Measurements from ENCODE around the gene BAIAP2L2.

GRCh38 chr22:38120359-38121110 lies 10.1 kb upstream of the BAIAP2L2 start:
- TF ChIP-seq, protein P1, sequence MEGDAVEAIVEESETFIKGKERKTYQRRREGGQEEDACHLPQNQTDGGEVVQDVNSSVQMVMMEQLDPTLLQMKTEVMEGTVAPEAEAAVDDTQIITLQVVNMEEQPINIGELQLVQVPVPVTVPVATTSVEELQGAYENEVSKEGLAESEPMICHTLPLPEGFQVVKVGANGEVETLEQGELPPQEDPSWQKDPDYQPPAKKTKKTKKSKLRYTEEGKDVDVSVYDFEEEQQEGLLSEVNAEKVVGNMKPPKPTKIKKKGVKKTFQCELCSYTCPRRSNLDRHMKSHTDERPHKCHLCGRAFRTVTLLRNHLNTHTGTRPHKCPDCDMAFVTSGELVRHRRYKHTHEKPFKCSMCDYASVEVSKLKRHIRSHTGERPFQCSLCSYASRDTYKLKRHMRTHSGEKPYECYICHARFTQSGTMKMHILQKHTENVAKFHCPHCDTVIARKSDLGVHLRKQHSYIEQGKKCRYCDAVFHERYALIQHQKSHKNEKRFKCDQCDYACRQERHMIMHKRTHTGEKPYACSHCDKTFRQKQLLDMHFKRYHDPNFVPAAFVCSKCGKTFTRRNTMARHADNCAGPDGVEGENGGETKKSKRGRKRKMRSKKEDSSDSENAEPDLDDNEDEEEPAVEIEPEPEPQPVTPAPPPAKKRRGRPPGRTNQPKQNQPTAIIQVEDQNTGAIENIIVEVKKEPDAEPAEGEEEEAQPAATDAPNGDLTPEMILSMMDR (IDR thresholded peaks at IDR 0.05), result no peak
- TF ChIP-seq POLR2A (IDR thresholded peaks at IDR 0.05), result no peak

All from body of pancreas (tissue), 4 donors.